GM21515 (cell line): ENCODE results near the gene TEK.

Experiments
- ATAC-seq: cut with Tn5 transposase; IDR thresholded peaks from one replicate; pipeline ENCODE4 v1.9.1; 2021; ENCODE audit not compliant: unreplicated experiment

Gene TEK

GRCh38 chr9:27168951-27169350 lies 59.9 kb downstream of the TEK start:
- no peak for ATAC-seq

DNA sequence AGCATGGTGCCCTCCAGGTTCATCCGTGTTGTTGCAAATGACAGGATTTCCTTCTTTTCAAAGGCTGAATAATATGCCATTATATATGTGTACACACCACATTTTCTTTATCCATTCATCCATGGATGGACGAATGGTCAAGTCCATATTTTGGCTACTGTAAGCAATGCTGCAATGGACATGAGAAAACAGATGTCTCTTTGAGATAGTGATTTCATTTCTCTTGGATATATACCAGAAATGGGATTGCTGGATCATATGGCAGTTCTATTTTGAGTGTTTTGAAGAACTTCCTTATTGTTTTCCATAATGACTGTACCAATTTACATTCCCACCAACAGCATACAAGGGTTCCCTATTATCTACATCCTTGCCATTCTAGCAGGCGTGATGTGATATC lies 67.9 kb downstream of the TEK start:
- ATAC-seq: no peak

GRCh38 chr9:27179245-27179865 lies 70.3 kb downstream of the TEK start:
- no peak for ATAC-seq

- no peak for ATAC-seq
Observed at GRCh38 chr9:27181381-27181780, 72.4 kb downstream of the TEK start.

- ATAC-seq: no peak
Observed at GRCh38 chr9:27182421-27182820, 73.4 kb downstream of the TEK start.

DNA sequence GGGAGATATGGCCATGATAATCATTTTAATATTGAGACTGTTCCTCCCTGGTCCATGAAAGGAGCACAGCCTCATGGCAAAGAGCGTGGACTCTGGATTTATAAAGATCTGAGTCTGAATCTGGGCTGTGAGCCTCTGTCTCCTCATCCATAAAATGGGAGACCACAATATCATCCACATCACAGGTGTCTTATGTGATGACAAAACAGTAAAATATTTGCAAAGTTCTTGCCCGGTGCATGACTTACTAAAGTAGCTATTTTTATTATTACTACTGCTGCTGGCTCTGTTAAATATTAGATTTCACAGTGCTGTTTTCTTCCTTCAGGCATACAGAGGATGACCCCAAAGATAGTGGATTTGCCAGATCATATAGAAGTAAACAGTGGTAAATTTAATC lies 74.1 kb downstream of the TEK start:
- ATAC-seq: no peak

- no peak for ATAC-seq
Observed at GRCh38 chr9:27183701-27184100, 74.7 kb downstream of the TEK start.

GRCh38 chr9:27184556-27185351 lies 75.7 kb downstream of the TEK start:
- ATAC-seq: no peak

DNA sequence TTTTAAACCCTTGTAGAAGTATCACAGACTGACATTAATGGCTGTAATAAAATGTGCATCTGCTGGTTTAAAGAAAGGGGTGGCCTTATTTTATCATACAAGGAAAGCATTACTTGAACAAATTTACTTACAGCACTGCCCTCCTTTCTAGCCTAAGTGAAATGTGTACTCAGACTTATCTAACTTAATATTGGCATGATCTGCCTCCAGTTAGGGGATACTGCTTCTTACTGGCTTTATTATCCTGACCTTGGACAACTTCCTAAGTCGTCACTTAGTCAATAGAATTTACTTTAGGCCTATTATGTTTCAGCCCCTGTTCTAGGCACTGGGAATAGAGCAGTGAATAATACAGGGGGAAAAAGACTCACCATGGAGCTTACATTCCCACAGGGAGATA lies 79.4 kb downstream of the TEK start:
- ATAC-seq: no peak

GRCh38 chr9:27189426-27189825 lies 80.4 kb downstream of the TEK start:
- no peak for ATAC-seq

GRCh38 chr9:27192291-27192960 lies 83.4 kb downstream of the TEK start:
- no peak for ATAC-seq

DNA sequence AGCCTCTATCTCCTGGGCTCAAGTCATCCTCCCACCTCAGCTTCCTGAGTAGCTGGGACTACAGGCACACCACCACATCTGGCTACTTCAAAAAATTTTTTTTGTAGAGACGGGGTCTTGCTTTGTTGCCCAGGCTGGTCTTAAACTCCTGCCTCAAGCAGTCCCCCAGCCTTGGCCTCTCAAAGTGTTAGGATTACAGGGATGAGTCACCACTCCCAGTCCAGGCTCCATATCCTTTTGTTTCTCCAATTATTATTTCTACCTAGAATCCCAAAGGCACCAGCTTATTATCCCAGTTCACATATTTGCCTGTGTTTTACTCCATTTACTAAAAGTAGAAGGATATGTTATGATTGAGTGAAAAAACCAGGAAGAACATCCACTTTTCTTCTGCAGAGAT lies 84.9 kb downstream of the TEK start:
- ATAC-seq: no peak

DNA sequence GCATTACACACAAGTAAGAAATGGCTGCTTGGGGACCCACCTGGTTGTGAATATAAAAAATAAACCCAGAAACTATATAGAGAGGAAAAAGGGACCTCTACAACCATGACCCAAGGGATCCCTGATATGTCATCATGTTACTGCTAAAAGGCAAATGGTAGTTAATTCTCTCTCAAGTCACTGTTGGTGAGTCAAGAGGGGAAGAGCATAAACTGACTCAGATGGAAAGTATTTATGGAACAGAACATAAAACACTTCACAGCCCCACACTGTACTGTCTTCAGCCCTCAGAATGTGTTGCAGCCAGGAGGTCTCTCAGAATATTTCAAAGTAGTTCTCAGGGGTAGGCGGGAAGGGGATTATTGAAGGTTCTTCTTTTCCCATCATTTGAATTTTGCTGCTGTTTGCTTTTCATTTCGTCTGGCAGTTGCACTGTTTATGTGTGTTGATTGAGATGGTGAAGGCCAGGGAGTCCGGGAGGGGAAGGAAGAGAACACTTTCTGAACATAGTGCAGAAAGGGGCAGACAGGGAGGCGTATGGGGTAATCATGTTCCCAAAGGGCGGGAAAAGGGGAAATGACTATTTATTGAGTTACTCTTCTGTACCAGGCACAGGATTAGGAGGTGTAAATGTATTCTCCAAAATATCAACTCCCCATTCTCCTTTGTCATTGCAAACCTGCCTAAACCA lies 85.5 kb downstream of the TEK start:
- ATAC-seq: no peak

- ATAC-seq: no peak
Observed at GRCh38 chr9:27195191-27195590, 86.2 kb downstream of the TEK start.

DNA sequence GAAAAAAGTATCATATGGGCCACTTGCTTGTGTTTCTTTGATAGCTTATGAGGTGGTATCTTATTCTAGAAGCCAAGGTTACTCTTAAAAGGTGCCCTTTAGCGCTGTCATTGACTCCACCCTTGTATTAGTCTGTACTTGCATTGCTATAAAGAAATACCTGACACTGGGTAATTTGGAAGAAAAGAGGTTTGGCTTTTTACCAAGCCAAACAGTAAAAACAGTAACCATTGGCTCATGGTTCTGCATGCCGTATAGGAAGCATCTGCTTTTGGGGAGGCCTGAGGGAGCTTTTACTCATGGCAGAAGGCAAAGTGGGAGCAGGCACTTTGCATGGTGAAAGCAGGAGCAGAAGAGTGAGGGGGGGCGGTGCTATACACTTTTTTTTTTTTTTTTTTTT lies 87.4 kb downstream of the TEK start:
- no peak for ATAC-seq

GRCh38 chr9:27198190-27198589 lies 89.2 kb downstream of the TEK start:
- ATAC-seq: no peak

GRCh38 chr9:27202056-27202455 lies 93.0 kb downstream of the TEK start:
- no peak for ATAC-seq

DNA sequence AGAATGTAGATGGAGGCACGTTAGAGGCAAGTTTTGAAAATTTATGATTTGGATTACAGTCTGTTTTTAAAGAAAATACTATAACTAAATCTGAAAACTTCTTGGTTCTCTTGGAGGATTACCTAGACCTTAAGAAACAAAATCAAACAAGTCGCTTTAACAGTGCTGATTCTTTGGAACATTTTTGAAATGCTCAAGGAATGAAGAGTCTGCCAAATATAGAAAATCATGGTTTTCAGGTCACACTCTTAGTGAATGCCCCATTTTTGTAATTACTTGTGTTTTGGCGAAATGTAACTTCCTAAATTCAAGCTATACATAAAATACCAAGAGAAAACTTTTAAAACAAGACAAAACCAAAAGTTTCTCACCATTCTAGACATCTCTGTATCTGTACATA lies 94.8 kb downstream of the TEK start:
- ATAC-seq: no peak

DNA sequence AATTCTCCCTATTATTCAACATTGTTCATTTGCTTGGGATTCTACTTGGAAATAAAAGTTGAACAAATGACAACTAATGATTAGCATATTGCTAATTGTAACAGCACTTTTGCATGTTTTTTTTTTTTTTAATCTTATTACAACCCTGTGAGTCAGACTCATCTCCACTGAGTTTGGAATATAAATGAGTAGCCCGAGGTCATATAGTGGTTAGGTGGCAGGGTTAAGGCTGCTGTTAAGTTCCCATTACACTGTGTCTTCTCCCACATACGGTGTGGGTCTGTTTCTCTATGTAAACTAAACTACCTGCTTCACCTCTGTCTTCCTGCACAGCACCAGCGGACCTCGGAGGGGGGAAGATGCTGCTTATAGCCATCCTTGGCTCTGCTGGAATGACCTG lies 95.6 kb downstream of the TEK start:
- no peak for ATAC-seq

DNA sequence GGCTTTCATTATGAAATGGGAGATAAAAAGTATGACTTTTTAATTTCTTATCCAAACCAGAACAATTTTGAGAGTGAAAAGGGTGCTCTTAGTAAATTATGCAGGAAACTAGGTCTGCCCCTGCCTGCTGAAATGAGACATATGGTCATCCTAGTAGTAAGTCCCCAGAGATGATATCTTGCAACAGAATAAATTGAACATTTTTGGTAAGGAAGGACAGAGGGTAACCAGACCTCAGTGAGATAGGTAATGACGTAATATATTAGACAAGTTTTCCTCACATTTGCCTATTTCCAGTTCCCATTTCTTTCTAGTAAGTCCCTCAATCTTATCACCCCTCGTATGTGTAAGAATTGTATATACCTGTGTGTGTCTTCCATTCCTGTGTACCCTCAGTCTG lies 96.2 kb downstream of the TEK start:
- no peak for ATAC-seq

DNA sequence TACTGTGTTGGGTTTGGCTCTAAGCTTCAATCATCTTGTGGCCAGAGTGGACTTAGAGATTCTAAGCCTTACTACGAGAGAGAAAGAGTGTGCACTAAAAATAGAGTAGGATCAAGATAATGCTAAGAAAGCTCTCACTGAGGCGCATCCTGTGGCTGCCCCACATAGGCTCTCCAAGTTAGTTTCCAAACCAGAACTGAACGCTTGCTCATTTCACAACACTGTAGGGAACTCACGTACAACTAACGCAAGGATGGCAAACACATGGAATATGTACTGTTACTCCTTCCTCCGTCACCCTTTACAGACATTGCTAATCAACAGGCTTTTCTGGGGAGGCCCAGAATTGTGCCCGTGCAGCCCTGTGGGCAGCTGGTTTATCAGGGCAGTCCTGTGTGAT lies 97.0 kb downstream of the TEK start:
- ATAC-seq: no peak

DNA sequence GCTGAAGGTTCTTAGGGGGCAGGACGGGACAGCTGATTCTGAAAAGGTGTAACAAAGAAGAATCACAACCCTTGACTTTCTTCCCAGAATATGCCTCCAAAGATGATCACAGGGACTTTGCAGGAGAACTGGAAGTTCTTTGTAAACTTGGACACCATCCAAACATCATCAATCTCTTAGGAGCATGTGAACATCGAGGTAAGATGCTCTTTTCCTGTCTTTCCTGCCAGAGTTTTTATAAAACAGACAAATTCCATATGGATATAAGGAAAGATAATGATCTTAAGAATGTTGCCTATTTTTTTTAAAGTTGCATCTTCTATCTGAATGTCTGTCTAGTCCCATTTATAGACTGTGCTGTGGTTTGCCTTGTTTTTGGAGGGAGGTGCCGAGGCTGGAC lies 100.0 kb downstream of the TEK start:
- ATAC-seq: no peak
